GM21526 (cell line): ENCODE results near the gene ZNF74.
"Not testable (repeated sequence)": the region's sequence is repeated elsewhere in the genome, so short reads cannot be mapped to it uniquely, and the experiment has no call there.

ENCODE experiments used
- ATAC-seq: cut with Tn5 transposase; IDR thresholded peaks from one replicate; pipeline ENCODE4 v1.9.1; 2021; ENCODE audit warnings: moderate library complexity; ENCODE audit not compliant: unreplicated experiment, low FRiP score

ZNF74 gene

DNA sequence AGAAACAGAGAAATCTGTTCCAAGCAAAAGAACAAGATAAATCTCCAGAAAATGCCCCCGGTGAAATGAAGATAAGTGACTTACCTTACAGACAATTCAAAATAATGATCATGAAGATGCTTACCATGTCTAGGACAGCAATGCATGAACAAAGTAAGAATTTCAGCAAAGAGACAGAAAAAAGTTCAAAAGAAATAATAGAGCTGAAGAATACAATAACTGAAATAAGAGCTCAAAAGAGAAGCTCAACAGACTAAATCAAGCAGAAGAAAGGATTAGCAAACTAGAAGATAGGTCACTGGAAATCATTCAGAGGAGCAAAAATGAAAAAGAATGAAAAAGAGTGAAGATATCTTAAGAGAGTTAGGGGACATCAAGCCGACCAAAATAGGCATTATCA is 19.8 kb upstream of the ZNF74 start:
- not testable (repeated sequence) for ATAC-seq

DNA sequence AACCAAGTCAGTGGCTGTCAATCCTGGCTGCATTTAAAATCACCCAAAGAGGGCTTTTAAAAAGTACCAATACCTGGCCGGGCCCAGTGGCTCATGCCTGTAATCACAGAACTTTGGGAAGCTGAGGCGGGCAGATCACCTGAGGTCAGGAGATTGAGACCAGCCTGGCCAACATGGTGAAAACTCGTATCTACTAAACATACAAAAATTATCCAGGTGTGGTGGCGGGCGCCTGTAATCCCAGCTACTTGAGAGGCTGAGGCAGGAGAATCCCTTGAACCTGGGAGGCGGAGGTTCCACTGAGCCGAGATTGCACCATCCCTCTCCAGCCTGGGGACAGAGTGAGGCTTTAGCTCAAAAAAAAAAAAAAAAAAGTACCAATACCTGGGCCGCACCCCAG is 17.7 kb upstream of the ZNF74 start:
- ATAC-seq, result not testable (repeated sequence)

DNA sequence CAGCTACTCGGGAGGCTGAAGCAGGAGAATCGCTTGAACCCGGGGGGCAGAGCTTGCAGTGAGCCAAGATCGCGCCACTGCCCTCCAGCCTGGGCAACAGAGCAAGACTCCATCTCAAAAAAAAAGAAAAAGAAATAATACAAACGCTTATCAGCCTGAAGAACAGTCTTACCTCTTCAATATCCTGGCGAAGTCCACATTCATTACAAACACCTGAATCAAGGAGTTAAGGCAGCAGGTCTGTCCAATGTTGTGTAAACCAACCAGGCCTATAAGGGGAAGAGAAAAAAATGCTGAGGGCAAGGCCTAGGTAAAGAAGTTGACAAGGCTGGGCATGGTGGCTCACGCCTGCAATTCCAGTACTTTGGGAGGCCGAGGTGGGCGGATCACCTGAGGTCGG is 17.0 kb upstream of the ZNF74 start:
- not testable (repeated sequence) for ATAC-seq

DNA sequence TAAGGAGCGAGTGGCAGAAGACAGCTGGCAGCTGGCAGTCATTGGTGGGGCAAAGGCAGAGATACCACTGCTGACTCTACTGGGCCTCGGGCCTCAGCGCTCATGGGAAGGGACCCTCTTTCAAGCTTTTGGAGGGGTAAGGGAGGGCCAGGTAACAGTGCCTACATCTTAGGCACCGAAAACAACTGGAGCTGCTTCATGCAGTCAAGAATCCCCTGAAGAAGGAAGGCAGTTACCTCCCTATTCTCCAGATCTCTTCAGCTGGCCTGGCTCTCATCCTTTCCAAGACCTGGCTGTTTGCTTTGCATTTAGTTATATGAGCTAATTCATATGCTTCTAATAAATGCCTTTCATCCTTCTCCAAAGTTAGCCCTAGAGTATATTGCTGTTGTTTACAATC is 15.8 kb upstream of the ZNF74 start:
- no peak for ATAC-seq

DNA sequence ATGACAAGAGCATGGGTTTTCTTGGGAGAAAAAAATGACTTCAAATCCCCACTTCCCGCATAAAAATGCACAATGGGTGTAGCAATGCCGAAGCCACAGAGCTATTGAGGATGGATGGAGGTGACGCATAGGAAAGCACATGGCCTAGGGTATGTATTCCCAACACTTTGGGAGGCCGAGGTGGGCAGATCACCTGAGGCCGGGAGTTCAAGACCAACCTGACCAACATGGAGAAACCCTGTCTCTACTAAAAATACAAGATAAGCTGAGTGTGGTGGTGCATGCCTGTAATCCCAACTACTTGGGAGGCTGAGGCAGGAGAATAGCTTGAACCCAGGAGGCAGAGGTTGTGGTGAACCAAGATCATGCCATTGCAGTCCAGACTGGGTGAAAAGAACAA is 15.3 kb upstream of the ZNF74 start:
- ATAC-seq, result not testable (repeated sequence)

DNA sequence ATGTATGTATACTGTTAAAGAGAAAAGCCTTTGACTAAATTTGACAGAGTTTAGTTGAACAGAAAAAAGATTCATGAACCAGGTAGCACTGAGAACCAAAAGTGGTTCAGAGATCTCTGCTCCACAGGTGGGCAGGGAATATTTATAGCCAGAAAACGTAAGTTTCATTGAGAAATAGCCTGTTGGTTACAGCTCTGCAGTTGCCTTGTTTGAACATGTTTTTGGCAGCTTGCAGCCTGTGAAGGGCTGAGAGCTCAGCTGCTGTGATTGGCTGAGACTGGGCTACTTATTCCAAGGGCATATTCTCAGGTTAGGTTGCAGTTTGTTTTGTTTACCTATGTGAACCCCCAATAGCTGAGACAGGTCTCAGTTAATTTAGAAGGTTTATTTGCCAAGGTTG is 13.5 kb upstream of the ZNF74 start:
- no peak for ATAC-seq

DNA sequence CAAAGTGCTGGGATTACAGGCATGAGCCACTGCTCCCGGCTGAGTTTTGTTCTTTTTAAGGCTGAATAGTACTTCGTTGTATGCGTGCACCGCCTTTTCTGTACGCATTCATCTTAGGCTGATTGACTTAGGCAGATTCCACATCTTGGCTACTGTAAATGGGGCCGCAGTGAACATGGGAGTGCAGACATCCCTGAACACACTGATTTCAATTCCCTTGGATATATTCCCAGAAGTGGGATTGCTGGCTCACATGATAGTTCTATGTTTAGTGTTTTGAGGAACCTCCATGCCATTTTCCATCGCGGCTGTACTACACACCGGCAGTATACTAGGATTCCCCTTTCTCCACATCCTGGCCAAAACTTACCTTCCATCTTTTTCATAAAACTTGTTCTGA is 10.4 kb upstream of the ZNF74 start:
- ATAC-seq, result no peak

DNA sequence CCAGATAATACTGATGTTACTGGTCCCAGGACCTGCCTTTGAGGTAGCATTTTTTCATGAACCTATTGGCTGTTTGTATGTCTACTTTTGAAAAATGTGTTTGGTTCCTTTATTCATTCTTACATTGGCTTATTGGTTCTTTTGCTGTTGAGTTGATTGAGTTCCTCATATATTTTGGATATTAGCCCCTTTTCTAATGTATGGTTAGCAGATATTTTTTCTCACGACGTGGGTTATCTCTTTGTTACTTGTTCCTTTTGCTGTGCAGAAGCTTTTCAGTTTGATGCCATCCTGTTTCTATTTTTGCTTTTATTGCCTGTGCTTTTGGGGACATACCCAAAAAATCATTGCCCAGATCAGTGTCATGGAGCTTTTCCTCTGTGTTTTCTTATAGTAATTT is 9.8 kb upstream of the ZNF74 start:
- ATAC-seq, result no peak

DNA sequence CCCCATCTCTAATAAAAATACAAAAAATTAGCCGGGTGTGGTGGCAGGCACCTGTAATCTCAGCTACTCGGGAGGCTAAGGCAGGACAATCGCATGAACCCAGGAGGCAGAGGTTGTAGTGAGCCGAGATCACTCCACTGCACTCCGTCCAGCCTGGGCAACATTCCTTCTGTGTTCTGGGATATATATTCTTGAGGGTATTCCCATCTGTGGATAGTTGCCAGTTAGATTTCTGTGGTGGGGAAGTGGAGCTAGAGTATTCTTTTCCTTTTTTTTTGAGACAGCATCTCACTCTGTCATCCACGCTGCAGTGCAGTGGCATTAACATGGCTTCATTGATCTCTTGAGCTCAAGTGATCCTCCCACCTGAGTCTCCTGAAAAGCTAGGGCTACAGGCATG is 9.1 kb upstream of the ZNF74 start:
- no peak for ATAC-seq

DNA sequence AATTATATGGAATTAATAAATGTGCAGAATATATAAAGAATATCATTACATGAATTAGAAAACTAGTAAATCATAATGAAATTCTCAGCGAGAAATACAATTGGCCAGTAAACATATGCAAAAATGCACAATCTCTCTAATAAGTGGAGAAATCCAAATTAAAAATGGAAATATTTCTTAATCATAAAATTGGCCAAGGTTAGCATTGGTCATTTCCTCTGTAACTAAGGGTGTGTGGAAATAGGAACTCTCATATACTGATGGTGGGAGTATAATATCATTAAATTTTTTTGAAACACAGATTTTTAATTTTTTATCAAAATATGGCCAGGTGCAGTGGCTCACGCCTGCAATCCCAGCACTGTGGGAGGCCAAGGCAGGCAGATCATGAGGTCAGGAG is 7.6 kb upstream of the ZNF74 start:
- ATAC-seq, result no peak

DNA sequence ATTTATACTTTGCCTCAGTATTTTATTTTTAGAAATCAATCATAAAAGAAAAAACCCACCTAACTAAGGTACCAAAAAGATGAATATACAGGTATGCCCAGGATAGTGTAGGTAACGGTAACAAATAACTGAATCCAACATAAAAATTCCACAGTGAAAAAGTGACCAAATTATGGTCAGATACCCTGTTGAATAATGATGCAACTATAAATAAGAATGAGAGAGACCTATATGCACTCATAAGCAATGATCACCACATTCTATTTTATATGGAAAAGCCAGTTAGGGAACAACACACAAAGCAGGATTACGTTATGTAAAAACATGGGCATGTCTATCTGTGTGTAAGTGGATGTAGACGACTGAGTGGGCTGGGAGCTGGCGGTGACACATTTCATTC is 7.0 kb upstream of the ZNF74 start:
- ATAC-seq, result no peak

DNA sequence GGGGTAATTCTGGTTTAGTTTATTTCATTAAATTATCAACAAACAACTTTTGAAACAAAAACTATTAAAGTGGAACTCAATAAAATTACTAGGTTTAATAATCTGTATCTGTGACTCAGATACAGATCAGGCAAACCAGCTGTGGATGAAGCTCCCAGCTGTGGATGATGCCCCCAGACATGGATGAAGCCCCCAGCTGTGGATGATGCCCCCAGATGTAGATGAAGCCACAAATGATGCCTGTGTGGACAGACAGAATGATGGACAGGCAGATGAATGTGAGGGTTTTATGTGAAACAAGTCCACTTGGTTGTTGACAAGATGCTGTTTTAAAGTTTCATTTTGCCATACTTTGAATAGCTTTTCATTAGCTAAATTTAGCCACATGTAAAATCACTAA is 5.8 kb upstream of the ZNF74 start:
- ATAC-seq, result no peak

DNA sequence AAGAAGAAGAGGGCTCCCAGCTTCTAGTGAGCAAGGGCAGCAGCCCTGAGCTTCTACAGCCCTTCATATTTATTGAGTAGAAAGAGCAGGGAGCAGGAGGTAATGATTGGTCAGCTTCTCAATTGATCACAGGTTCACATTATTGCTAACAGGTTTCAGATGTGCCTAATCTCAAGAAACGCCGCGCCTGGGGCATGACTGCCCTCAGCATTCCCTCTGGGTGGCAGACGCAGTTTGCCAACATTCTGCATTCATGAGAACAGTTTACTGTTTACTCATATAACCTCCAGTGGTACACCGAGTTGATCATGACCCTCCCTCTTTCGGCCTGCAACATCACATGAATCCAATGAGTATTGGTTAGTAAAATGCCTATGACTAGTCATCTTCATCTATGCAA is 4.7 kb upstream of the ZNF74 start:
- no peak for ATAC-seq

DNA sequence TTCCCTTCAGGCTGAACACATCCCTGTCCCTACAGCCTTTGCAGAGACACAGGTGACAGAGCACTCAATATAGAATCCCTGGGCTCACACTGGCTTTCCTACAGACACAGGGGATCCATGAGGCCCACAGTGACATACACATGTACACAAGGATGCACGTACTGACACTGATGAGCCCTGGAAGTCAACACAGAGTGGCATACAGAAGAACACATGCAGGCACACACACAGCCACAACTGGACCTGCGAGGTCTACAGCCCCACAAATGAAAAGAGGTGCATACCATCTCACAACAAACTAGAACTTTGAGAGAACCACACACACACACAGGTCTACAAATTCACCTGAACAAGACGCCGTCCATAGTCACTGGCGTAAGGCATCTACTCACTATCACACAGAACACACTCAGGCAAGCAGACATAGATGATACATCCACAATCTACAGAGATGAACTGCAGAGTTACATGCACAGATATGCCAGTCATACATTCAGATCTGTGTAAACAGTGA is 3.5 kb upstream of the ZNF74 start:
- no peak for ATAC-seq

DNA sequence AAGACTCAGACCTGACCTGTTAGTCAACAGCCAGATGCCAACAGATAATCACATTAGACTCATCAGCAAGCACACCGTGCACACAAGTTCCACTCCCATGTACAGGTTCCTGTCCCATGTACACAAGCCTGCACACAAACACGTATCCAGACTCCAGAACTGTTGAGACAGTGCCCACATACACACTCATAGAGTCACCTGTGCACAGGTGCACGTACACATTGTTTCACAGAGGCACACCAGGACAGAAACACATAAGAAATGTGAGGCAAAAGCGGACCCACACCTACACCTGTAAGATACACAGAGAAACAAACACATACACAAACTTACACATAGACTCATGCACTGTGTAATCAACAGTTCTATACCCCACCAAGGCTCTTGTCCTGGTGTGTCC is 2.7 kb upstream of the ZNF74 start:
- no peak for ATAC-seq

DNA sequence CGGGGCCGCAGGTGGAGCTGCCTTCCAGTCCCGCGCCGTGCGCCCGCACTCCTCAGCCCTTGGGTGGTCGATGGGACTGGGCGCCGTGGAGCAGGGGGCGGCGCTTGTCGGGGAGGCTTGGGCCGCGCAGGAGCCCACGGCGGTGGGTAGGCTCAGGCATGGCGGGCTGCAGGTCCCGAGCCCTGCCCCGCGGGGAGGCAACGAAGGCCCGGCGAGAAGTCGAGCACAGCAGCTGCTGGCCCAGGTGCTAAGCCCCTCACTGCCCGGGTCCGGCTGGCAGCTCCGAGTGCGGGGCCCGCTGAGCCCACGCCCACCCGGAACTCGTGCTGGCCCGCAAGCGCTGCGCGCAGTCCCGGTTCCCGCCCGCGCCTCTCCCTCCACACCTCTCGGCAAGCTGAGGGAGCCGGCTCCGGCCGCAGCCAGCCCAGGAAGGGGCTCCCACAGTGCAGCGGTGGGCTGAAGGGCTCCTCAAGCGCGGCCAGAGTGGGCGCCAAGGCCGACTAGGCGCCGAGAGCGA is 1.5 kb upstream of the ZNF74 start:
- ATAC-seq, result not testable (repeated sequence)

DNA sequence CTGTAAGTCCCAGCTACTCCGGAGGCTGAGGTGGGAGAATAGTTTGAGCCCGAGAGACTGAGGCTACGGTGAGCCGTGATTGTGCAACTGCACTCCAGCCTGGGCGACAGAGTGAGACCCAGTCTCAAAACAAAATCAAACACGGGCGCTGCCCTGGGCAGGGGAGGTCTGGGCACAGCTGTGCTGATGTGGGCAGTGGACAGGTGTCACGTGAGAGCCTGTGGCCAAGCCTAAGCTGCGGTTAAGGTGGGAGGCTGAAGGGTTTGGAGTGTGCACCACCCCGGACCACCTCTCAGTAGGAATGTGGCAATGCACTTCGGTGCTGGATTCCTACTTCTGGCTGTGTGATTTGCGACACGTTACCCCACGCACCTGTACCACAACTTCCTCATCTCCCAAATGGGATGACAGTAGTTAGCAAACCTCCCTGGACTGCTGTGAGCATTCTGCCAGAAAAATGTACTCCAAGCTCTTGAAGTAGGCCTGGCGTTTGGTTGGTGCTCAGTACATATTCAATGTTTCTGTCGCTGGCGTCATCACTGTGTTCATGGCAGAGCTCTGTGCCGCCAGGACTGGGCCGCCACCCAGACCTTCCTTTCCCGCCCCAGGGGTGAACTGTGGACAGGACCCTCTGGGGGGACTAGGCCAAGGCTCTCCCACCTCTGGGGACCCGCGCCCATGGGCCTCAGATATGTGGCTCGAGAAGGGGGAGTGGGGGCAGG is 807 bp upstream of the ZNF74 start:
- ATAC-seq, result no peak

DNA sequence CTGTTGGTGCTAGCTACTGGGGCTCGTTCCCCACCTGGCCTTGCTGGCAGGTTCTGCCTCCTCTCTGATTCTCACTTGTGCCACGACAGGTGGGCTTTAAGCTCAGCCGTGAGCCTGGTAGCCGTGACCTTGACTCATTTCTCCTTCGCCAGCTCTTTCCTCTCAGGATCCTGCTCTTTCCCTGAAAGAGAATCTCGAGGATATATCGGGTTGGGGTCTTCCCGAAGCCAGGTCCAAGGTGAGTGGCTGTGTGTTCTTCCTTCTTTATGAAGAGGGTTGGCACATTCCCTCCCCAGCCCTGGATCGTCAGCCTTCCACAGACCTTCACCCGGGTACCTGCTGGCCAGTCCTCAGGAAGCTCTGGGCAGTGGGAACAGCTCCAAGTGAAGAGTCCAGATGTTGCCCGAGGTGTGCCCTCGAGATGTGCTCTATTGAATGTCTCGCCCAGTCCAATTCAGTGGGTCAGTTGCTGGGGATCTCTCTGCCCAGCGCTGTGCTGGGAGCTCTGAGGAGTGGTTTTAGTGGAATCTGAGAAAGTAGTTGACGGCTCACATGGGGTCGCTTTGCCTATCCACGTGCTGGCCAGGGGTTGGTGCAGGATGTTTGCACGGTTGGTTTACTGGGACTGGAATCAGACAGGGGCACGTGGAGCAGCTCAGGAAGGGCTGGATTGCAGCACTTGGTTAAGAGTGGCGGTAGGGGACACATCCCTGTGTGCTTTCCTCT is 1.4 kb downstream of the ZNF74 start:
- no peak for ATAC-seq

DNA sequence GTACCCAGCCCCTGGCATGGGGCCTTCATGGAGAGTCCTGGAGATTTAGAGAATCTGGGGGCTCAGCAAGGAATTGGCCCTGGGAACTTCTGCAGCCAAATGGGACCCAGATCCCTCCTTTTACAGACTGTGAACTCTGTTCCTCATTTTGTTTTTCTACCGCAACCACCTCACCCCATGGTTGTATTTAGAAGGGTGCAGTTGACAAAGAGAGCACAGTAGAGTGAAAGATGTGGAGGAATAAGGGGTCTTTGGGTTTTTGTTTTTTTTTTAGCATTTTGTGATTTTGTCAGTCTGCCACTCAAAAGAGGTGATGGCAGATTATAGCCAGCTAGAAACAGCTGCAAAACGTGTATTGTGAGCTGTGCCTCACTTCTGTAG is 1.9 kb downstream of the ZNF74 start:
- ATAC-seq, result no peak

DNA sequence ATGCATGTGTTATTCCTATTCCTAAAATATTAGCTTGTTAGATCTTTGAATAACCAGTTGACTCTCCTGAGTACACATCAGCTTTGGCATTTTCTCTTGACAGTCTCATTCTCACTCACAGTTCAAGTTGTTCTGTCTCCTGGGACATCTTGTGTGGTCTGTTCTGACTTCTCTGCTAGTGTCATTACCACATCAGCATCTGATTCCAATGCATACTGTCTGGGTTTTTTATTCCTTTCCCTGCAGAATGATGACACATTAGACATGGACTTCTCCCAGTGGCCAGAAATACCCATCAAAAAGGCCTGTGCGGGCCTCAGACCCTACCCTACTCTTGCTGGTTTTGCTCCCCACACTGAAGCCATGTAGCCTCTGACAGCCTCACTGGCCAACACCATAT is 2.7 kb downstream of the ZNF74 start:
- no peak for ATAC-seq

DNA sequence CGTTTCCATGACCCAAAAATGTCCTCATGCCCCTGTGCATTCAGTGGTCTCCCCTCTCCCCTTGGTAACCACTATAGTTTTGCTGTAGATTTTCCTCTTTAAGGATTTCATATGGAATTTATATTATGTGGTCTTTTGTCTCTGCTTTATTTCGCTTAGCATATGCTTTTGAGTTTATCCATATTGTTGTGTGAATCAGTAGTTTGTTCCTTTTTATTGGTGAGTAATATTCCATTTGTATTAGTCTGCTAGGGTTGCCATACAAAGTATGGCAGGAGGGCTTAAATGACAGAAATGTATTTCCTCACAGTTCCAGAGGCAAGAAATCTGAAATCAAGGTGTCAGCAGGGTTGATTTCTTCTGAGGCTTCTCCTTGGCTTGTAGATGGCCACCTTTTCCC is 3.5 kb downstream of the ZNF74 start:
- no peak for ATAC-seq

DNA sequence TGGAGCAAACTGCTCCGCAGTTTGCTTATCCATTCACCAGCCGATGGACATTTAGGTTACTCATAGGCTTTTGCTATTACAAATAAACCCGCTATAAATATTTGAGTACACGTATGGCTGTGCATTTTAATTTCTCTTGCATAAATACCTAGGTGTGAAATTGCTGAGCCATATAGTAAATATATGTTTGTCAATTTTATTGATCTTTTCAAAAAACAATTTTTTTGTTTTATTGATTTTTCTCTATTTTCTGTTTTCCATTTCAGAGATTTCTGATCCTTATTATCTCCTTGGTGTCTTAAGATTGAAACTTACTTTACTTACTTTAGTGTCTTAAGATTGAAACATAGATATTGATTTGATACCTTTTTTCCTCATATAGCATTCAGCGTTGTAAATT is 4.5 kb downstream of the ZNF74 start:
- no peak for ATAC-seq
